Kidney epithelial cell (primary cell): ENCODE results near the gene BRMS1. TPM values are rescaled to one million over a fixed set of nuclear protein-coding genes. Genes with fewer than 3 reads are reported as not detected.

Source experiments
- DNase-seq: peaks from one replicate; pipeline ENCODE4 v3.0.0-alpha.2; 2010; ENCODE audit warnings: low read depth
- H3K27me3 ChIP-seq: 2 replicates; pipeline ENCODE4 v1.6.0; 2011; ENCODE audit warnings: low read length; ENCODE audit not compliant: control insufficient read depth, insufficient read depth
- H3K36me3 ChIP-seq: 2 replicates; pipeline ENCODE4 v1.5.1; 2011; ENCODE audit warnings: low read length; ENCODE audit not compliant: control insufficient read depth, insufficient read depth
- H3K4me3 ChIP-seq: 2 replicates; pipeline ENCODE4 v1.5.1; 2011; ENCODE audit warnings: low read depth, mild to moderate bottlenecking, control low read depth, low read length
- CTCF ChIP-seq: IDR thresholded peaks from 2 replicates; pipeline ENCODE4 v1.5.1; 2011; ENCODE audit warnings: mild to moderate bottlenecking, moderate library complexity, low read length, control low read depth, inconsistent platforms; ENCODE audit not compliant: insufficient read depth, poor library complexity, severe bottlenecking
- total RNA-seq: library from RNA; depleted of rRNA; stranded (reverse); fragments of >200 nt; gene quantifications from 2 replicates; pipeline ENCODE4 v1.2.3, GENCODE V29; 2015

Gene BRMS1
- total RNA-seq, 1 donor from 2014 or later, result 84.9 TPM

GRCh38 chr11:66347425-66348276 lies 2.7 kb upstream of the BRMS1 start, which contains the start of gene B4GAT1:
Gene B4GAT1, minus strand, starts transcription at chr11:66347629. Its CDS starts 84 bp downstream, at chr11:66347545.
- peak; percentile 69 for DNase-seq
- H3K27me3 ChIP-seq, result no peaks in the 10 kb centered on the region
- peak within 1 kb of the TSS; percentile 93 for H3K4me3 ChIP-seq
- no peaks in the 10 kb centered on the region for H3K36me3 ChIP-seq
- no peak for TF ChIP-seq CTCF

- no peak for TF ChIP-seq CTCF
- Histone ChIP-seq H3K4me3 (peak overlapping the region; percentile 93), H3K36me3 (no peaks in the 10 kb centered on the region), H3K27me3 (no peaks in the 10 kb centered on the region)
- DNase-seq, result no peak
Measured at GRCh38 chr11:66346476-66347424, 1.8 kb upstream of the BRMS1 start.

DNA sequence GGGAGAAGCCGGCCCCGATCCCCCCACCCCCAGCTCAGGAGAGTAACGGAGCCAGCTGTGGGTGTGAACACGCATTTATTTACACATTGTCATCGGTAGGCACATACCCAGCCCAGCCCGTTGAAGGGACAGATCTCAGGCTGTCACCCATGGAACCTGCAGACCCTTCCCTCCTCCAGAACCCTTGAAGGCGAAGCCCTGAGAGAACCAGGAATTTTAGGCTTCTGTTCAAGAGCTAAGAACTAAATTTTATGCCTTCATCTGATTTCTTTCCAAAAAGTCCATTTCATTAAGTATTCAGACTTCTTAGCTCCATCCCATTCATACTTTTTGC lies 379 bp upstream of the BRMS1 start:
- no peak for TF ChIP-seq CTCF
- Histone ChIP-seq H3K36me3 (peaks cover 3% of the 10 kb centered on the region), H3K4me3 (peak overlapping the region; percentile 88), H3K27me3 (no peaks in the 10 kb centered on the region)
- no peak for DNase-seq

DNA sequence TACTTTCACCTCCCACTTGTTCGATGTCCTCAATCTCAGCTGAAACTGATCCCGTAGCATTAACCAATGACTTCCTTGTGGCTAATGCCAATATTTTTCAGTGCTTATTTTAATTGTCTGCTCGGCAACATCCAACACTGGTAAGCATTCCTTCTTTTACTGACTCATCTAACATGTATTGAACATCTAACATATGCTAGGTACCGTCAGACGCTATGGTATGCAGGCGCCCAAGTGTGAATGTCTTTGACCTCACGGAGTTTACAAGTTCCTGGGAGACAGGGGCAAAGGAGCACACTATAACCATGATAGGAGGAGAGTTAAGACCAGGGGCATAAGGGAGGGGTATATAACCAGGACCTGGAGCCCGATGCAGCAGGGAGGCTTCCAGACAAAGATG lies 1.7 kb downstream of the BRMS1 start:
- H3K4me3 ChIP-seq, result no peak overlapping the region
- H3K36me3 ChIP-seq, result peaks cover 3% of the 10 kb centered on the region
- no peak for TF ChIP-seq CTCF
- no peaks in the 10 kb centered on the region for H3K27me3 ChIP-seq
- DNase-seq, result no peak

- no peak for DNase-seq
- no peak for TF ChIP-seq CTCF
- peaks cover 3% of the 10 kb centered on the region for H3K36me3 ChIP-seq
- no peaks in the 10 kb centered on the region for H3K27me3 ChIP-seq
- no peak overlapping the region for H3K4me3 ChIP-seq
Measured at GRCh38 chr11:66341502-66342126, 3.3 kb downstream of the BRMS1 start.
